Dedifferentiated amniotic fluid mesenchymal stem cell (primary cell): ENCODE results near the gene A3GALT2.
"Not testable (repeated sequence)": the region's sequence is repeated elsewhere in the genome, so short reads cannot be mapped to it uniquely, and the experiment has no call there.

Source experiments
- DNase-seq: peaks from one replicate; pipeline ENCODE4 v3.0.0-alpha.2; 2016; ENCODE audit errors: extremely low spot score

Gene A3GALT2

DNA sequence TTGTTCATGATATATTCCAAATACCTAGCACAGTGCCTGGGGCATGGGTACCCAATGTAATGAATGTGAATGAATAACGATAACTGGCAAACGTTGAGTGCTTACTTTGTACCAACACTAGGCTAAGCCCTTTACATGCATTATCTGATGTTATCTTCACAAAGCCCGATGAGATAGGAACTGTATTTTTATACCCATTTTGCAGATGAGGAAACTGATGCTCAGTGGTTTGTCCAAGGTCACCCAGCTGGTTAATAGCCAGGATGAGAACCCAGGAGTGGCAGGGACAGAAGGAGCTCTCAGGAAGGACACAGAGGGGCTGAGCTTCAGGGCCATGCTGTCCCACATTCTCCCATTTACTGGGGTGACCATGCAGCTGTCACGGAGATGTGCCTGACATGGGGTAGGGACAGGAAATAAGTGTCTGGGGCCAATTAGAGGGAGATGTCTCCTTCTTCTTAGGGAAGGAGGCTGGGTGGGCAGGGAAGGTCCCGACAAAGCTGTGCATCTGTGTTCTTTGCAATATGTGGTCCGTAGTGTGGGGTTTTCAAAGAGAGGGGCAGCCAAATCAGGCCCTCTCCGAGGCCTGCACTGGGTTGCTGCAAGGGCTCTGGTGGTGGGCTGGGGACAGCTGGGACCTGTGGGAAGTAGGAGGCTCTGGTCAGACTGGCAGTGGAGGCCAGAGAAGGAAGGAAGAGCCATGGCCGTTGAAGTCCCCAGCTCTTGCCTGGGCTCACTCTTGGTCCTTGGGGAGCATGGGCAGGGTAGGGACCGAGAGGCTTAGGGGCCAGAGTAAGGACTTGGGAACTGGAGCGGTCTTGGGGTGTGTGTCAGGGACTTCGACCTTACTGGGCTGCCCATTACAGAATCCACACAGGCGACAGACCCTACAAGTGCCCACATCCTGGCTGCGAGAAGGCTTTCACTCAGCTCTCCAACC lies 26.6 kb downstream of the A3GALT2 start:
- DNase-seq: no peak

DNA sequence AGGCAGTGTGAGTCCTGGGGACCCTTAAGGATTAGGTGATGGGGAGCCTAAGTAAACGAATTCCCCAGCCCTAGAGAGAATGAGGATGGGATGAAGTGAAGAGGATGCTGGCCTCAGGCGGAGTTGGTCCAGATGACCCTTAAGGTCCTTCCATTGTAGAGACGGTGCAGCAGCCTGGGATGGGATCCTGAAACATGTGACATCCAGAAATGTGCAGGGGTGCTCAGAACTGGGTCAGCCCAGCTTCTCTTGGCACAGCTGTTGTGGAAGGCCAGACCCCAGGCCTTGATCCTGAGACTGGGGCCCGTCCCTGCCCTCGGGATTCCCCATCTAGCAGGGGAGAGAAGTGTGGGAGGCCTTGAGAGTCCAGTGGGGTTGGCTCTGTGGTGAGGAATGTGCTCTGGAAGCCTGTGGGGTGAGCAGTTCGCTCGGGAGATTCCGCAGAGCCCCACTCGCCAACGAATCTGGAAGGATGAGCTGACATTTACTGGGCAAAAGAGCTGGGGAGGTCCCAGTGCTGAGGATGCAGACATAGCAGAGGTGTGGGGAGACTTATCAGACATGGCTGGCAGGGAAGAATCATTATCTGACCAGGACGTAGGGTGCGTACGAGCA lies 28.1 kb downstream of the A3GALT2 start:
- DNase-seq: no peak

DNA sequence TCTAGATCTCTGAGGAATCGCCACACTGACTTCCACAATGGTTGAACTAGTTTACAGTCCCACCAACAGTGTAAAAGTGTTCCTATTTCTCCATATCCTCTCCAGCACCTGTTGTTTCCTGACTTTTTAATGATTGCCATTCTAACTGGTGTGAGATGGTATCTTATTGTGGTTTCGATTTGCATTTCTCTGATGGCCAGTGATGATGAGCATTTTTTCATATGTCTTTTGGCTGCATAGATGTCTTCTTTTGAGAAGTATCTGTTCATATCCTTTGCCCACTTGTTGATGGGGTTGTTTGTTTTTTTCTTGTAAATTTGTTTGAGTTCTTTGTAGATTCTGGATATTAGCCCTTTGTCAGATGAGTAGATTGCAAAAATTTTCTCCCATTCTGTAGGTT lies 30.3 kb downstream of the A3GALT2 start:
- DNase-seq: not testable (repeated sequence)

DNA sequence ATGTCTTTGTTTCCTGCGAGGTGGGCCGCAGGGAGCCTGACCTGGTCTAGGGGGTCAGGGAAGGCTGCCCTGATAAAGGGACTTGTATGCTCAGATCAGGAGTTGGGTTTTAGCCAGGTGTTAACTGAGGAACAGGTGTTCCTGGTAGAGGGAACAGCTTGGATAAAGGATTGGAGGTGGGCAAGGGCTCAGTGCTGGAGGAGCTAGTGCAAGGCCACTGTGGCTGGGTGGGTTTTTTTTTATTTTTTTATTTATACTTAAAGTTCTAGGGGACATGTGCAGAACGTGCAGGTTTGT lies 31.1 kb downstream of the A3GALT2 start:
- DNase-seq: no peak

DNA sequence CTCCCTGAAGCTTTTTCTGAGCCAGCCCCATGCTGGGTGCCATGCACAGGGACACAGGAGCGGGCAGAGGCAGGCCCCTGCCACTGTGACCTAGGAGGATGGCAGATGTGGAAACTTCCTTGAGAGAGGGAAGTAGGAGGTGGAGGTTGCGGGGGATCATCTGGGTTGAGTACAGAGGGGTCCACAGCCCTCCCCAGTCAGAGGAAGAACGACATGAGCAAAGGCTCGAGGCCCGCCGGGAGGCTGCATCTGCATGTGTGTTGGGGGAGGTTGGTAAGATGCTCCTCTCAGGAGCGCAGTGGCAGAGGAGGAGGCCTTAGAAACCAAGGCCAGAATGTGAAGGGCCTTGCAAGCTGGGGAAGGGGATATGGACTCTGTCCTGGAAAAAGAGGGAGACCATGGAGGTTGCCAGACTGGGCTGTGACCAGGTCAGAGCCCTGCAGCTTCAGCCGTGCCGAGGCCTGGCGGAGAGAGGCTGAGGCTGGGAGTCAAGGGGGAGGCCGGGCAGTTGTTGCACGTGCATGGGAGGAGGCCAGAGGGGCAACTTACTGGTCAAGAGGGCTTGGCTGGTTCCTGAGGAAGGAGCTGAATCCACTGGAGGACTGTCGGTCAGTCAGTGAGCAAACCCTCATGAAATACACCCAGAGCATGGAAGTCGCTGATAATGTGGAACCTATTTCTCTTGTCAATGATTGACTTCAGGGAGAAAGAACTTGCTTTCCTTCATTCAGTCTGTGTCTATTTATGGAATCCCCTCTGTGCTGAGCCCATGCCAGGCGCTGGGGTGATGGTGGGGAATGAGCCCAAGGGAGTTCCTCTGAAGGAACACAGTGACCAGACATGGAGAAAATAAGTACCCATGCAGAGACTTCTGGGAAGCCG lies 31.7 kb downstream of the A3GALT2 start:
- DNase-seq: no peak

DNA sequence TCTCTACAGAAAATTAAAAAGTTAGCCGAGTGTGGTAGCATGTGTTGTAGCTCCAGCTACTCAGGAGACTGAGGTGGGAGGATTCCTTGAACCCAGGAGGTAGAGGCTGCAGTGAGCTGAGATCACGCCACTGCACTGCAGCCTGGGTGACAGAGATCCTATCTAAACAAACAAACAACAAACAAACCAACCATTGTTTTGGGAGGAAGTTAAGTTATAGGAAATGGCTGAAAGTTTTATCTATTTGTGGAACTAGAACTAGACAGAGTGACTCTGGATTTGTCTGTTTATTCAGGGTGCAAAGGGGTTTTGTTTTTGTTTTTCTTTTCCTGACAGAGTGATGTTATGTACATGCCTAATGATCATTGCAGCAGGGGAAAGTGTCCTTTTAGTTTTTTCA lies 33.6 kb downstream of the A3GALT2 start:
- no peak for DNase-seq

DNA sequence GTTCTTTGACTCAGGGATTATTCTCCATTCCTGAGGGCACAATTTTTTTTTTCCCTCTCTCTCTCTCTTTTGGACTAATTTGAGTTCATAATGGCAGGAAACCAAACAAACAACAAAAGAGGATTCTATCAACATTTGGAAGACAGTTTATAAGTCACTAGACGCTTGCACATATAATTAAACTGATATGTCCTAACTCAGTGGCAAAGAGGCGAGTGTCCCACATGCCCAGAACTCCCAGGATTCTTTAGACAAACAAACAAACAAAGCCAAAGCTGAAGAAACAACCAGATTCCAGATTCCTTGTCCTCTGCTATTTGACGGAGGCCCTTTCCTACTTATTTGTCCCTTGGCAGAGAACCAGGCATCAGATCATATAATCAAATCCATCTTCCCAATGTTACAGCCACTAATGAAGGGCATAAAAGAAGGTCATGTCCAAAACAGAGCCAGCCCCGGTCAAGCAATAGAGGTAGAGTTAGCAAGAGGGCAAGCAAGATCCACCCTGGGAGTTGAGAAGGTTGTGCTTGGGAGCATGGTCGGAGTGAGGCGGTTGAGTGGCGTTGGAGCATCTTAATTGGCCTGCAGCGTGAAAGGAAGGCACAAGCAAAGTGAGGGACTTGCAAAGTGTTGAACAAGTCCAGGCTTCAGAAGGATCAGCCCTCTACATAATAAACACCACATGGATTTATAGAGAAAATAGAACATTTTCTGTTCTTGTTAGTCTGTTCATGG lies 34.3 kb downstream of the A3GALT2 start:
- DNase-seq: no peak

DNA sequence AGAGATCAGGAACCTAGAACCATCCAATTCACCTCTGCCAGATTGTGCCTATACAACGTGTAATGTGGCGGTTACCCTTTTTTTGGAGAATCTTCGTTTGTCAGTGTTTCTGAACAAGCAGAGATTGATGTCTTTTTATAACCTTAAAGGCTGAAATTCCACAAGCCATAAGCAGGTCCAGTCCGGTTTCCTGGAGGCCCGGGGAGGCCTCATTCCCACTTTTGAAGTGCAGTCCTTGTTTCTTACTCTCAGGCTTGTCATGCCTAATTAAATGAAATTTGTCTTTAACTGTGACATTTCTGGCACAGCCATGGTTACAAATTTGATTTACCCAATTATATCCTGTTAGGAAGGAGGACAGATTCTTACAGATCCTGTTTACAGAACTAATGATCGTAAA lies 36.8 kb downstream of the A3GALT2 start:
- no peak for DNase-seq

DNA sequence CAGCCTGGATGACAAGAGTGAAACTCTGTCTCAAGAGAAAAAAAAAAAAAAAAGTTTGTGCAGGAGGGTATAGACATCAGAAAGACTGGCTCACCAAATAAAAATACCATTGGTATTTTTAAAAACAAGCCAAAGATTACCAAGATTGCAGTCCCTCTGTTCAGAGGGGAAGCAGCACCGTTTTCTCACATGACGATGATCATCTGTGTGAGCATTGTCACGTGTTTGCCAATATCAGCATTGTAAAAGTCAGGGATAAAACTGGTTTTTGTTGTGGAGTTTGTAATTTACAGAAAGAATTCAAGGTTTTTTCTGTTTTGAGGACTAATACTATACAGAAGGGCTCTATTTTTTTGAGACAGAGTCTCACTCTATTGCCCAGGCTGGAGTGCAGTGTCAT lies 38.1 kb downstream of the A3GALT2 start:
- no peak for DNase-seq

DNA sequence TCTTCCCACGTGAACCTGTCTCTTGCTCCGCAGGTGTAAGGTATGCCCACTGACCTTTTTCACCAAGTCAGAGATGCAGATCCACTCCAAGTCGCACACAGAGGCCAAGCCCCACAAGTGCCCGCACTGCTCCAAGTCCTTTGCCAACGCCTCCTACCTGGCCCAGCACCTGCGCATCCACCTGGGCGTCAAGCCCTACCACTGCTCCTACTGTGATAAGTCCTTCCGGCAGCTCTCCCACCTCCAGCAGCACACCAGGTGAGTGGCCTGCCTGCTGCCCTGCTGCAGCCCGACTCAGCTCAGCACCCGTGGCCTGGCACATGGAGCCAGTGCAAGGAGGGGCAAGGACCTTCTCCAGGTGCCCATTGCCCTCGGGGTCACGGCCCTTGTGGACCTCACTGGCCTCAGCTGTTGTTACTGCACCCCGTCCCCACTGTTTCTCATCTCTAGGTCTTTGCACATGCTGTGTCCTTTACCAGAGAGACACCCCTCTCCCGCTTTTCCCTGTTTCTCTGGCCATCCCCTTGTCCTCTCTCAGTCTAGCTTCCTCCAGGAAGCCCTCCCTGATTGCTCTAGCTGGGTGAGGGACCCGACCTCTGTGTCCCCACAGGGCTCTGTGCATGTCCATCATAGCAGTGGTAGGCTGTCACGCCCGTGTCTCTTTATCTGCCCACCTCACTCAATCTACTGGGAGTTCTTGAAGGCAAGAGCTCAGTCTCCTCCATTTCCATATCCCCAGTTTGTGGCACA lies 39.2 kb downstream of the A3GALT2 start:
- DNase-seq: no peak

DNA sequence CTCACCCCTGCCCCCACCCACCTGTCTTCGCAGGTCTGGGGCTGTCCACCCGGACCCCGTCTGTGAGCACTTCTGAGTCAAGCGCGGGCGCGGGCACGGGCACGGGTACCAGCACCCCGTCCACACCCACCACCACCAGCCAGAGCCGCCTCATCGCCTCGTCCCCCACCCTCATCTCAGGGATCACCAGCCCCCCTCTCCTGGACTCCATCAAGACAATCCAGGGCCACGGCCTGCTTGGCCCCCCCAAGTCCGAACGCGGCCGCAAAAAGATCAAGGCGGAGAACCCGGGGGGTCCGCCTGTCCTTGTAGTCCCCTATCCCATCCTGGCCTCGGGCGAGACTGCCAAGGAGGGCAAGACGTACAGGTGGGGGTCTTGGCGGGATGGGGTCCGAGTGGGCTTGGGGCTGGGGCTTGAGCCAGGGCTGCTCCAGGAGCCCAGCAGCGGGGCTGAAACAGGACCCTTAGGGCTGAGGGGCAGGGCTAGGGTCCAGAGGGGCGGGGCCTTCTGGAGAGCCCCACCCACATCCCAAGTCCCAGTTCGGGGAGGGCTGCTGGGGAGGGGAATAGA lies 40.7 kb downstream of the A3GALT2 start:
- DNase-seq: no peak

DNA sequence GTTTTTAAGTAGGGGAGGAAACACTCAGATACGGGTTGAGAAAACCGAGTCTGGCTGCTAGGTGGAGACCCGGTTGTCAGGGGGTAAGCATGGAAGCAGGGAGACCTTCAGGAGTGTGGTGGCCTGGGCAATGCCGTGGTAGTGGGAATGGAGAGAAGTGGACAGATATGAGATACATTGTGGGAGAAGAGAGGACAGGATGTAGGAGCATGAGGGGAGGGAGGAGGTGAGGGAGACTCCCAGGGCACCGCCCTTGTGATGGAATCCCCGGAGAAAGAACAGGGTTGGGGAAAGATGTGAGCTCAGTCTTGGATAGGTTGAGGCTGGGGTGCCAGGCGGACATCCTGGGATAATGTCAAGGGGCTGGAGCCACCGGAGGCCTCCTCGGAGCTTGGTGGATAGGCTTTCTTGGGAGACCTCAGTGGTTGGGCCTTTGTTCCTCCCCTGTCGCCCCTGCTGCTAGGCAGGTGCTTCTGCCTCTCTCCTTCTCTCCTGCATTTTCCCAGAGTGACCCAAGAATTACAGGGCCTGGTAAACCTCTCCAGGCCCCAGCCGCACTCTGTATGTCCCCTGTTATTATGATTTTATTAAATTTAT lies 43.3 kb downstream of the A3GALT2 start:
- DNase-seq: no peak

DNA sequence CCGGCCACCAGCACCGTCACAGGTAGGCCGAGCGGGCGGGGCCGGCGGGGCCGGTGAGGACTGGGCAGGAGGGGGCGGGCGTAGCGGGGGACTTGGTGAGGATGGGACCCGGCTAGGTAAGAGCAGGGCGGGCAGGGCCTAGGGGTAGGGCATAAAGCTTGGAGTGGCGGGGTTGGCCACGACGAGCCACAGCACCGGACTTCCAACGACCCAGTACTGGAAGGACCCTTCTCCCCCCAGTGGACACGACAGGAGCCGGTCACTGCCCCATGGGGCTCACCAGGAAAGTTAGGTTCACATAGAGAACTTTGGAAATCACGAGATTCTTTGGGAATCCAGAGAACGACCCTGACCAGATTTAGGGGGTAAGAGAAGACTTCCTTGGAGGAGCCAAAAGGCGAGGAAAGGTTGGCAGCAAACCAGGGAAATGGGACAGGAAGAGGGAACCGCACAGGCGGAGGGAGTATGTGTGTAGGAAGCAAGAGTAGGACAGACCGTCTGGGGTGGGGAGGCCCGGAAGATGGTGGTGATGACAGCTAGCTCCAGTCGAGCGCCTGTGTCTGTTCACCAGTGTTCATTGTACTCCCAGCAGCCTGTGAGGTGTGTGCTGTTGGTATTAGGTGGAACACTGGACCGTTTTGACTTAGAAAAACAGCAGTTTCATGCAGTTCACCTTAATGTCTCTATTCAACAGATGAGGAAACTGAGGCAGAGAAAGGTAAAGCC lies 44.2 kb downstream of the A3GALT2 start:
- DNase-seq: no peak

DNA sequence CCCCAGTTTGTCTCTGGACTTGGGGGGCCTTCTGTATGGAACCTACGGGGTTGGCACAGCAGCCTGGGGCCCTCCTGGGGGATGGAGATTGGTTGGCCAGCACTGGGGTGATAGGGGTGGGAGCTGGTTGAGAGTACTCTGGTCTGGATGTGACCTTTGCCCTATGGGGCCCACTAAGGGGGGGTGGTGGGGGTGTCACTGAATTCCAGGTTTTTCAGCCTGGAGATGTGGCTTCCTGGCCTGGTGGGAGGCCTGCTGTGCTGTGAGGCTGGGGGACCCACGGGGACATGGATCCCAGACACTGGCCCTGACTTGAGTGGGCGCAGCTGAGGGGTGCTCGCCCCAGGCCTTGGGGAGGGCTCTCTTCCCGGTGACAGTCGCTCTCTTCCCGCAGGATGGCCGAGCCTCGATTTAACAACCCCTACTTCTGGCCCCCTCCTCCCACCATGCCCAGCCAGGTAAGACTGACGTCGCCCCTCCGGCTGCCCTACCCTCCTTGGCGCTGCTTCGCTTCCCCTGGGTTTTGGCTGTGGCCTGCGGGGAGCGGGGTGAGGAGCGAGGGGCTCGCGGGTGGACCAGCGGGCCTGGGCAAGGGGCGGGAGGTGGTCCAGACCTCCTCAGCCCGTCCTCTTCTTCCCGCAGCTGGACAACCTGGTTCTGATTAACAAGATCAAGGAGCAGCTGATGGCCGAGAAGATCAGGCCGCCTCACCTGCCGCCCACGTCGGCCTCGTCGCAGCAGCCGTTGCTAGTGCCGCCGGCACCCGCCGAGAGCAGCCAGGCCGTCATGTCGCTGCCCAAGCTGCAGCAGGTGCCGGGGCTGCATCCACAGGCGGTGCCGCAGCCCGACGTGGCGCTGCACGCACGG lies 45.0 kb downstream of the A3GALT2 start:
- DNase-seq: no peak

DNA sequence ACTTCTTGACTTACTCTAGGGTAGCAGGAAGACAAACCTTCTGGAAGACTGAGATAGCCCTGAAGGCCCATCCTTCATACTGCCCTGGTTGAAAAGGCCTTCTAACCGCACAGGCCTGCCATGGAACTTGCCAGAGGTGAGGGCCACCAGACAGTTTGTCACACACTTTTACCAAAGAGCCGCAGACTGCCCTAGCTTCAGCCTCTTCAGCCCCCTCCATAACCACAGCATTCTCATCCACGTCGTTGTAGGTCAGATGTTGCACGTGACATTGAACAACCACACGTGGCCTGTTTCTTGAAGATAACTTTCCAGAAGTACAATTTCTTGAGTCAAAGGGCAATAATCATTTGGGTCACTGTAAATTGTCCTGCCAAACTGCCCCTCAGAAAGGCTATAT lies 45.7 kb downstream of the A3GALT2 start:
- no peak for DNase-seq

DNA sequence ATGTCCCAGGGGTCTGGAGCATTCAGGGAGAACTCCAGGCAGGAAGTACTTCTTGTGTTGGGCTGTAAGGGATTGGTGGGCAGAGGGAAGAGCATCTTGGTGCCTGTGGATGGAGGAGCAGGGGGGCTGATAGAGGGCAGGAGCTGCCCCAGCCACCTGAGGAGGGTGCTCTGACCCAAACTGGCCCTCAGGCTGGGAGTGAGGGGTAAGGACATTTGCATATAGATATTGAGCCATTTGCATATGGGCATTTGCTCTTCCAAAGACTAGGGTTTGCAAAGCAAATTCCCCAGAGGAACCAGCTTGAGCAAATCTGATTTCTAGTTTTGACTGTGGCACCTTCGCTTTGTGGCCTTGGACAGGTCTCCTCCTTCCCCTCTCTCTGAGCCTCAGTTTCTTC lies 46.5 kb downstream of the A3GALT2 start:
- no peak for DNase-seq

DNA sequence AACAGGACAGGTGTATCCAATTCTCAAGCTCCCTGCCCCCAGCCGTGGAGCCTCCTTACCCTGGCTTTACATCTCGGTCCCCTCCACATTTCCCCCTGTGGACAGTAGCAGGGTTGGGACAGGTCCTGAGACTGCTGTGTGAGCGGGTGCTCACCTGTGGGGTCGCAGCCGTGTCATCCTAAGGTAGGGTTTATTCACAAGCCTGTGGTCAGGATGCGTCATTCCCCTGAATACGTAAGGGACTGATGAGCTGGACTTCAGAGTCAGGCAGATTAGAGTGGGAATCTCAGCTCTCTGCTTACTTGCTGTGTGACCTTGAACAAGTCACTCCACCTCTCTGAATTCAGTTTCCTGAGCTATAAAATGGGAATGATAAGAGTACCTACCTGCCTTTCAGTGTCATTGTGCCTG lies 46.9 kb downstream of the A3GALT2 start:
- DNase-seq: no peak

DNA sequence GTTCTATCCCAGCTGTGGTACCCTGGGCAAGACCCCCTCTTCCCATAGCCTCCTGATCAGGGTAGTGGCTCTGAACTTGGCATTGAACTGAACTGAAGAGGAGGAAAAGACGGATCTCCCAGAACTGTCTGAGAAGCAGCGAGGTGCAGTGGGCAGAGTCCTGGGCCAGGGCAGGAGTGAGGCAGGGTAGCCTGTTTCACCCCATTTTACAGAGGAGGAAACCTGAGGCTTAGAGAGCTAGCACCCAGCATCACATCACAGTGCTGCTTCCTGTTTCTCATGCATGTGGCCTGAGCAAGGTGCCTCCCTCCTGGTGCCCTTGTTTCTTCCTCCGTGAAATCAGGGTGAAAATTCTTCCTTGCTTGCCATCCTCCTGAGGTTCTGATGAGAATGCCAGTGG lies 47.5 kb downstream of the A3GALT2 start:
- no peak for DNase-seq

DNA sequence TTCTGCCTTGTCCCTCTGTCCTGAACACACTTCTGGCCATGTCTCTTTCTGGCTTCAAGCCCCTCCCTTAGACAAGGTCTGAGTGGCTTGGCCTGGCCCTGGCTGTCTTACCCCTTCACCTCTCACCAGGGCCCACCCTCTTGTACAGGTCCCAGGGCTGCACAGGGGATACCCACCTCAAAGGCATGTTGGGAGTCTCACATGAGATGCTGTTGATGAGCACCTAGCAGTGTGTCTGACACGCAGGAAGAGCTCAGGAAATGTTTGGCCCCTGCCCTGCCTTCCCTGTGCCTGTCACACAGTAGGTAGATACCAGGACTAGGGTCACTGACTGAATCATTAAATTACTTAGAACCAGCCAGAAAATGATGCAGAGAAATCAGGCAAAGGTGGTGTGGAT lies 48.0 kb downstream of the A3GALT2 start:
- no peak for DNase-seq
